HG02759 (cell line): ENCODE results near the gene EIF3D.
"Not testable (repeated sequence)": the region's sequence is repeated elsewhere in the genome, so short reads cannot be mapped to it uniquely, and the experiment has no call there.

Experiments used
- ATAC-seq: cut with Tn5 transposase; IDR thresholded peaks from one replicate; pipeline ENCODE4 v1.9.1; 2021; ENCODE audit warnings: mild to moderate bottlenecking, moderate library complexity; ENCODE audit not compliant: unreplicated experiment

The EIF3D gene

GRCh38 chr22:36550701-36551495, 21.9 kb upstream of the EIF3D start:
- ATAC-seq: no peak

GRCh38 chr22:36549033-36549432, 20.1 kb upstream of the EIF3D start:
- no peak for ATAC-seq

GRCh38 chr22:36548606-36549005, 19.6 kb upstream of the EIF3D start:
- ATAC-seq: no peak

GRCh38 chr22:36546932-36547331, 18.0 kb upstream of the EIF3D start:
- no peak for ATAC-seq

- ATAC-seq: no peak
Observed at GRCh38 chr22:36546092-36546804, 17.3 kb upstream of the EIF3D start.

GRCh38 chr22:36544107-36544620, 15.2 kb upstream of the EIF3D start:
- no peak for ATAC-seq

GRCh38 chr22:36541831-36542411, 13.0 kb upstream of the EIF3D start:
- ATAC-seq: no peak

GRCh38 chr22:36540867-36541642, 12.1 kb upstream of the EIF3D start:
- no peak for ATAC-seq

- no peak for ATAC-seq
Observed at GRCh38 chr22:36538529-36538928, 9.6 kb upstream of the EIF3D start.

GRCh38 chr22:36536717-36537116, 7.8 kb upstream of the EIF3D start:
- no peak for ATAC-seq

GRCh38 chr22:36533320-36533719, 4.4 kb upstream of the EIF3D start:
- ATAC-seq: not testable (repeated sequence)

GRCh38 chr22:36532466-36532865, 3.5 kb upstream of the EIF3D start:
- ATAC-seq: no peak

GRCh38 chr22:36528341-36528740, 625 bp downstream of the EIF3D start:
- no peak for ATAC-seq

GRCh38 chr22:36522662-36523061, 6.3 kb downstream of the EIF3D start:
- ATAC-seq: no peak

- no peak for ATAC-seq
Observed at GRCh38 chr22:36520423-36520822, 8.5 kb downstream of the EIF3D start.

- ATAC-seq: not testable (repeated sequence)
Observed at GRCh38 chr22:36519906-36520305, 9.1 kb downstream of the EIF3D start.

- ATAC-seq: no peak
Observed at GRCh38 chr22:36514766-36515165, 14.2 kb downstream of the EIF3D start.

GRCh38 chr22:36512991-36513390, 16.0 kb downstream of the EIF3D start:
- no peak for ATAC-seq

- ATAC-seq: no peak
Observed at GRCh38 chr22:36512333-36512732, 16.6 kb downstream of the EIF3D start.

- ATAC-seq: no peak
Observed at GRCh38 chr22:36510966-36511881, 17.7 kb downstream of the EIF3D start.
